ENCODE data around the gene DLG2. TPM values are rescaled to one million over a fixed set of nuclear protein-coding genes. Genes with fewer than 3 reads are reported as not detected.

The DLG2 gene
- total RNA-seq, 3 donors from 2014 or later (not counting 1 experiment from before 2014, with no cell fraction given), result 1.7 to 2.9 (median 2.2) TPM

GRCh38 chr11:84297570-84297969, 1329.6 kb downstream of the DLG2 start:
- no peak for DNase-seq
- Histone ChIP-seq H3K4me1 (ENCODE audit: control insufficient read depth, insufficient read depth, low read length) (no peaks in the 10 kb centered on the region), H3K27ac (ENCODE audit: low read length) (no peak overlapping the region), H3K27me3 (ENCODE audit: control insufficient read depth, insufficient read depth, low read length) (no peaks in the 10 kb centered on the region), H3K4me3 (ENCODE audit: low read length) (no peak overlapping the region), H3K9me3 (ENCODE audit: control insufficient read depth, insufficient read depth, low read length) (no peaks in the 10 kb centered on the region), H3K36me3 (ENCODE audit: control insufficient read depth, insufficient read depth, low read length) (no peaks in the 10 kb centered on the region)
- Mint-ChIP-seq H3K27ac (no peak overlapping the region), H3K36me3 (no peaks in the 10 kb centered on the region), H3K4me1 (no peaks in the 10 kb centered on the region), H3K27me3 (ENCODE audit: low read depth in 2 of 2) (no peaks in the 10 kb centered on the region), H3K4me3 (no peak overlapping the region), H3K9me3 (no peaks in the 10 kb centered on the region)
- intact Hi-C loops (cut with micrococcal nuclease), result no loop called here
- TF ChIP-seq CTCF (IDR thresholded peaks at IDR 0.05), result no peak
- WGBS (ENCODE audit: insufficient coverage), result 97% methylated on average over 2 of the region's 2 CpGs
- no peak for ATAC-seq

- H3K27ac ChIP-seq (ENCODE audit: low read length), result no peak overlapping the region
- Mint-ChIP-seq H3K4me3 (no peak overlapping the region), H3K4me1 (no peaks in the 10 kb centered on the region), H3K27me3 (ENCODE audit: low read depth in 2 of 2) (no peaks in the 10 kb centered on the region), H3K27ac (no peak overlapping the region), H3K36me3 (no peaks in the 10 kb centered on the region), H3K9me3 (no peaks in the 10 kb centered on the region)
- H3K27me3 ChIP-seq (ENCODE audit: control insufficient read depth, insufficient read depth, low read length), result no peaks in the 10 kb centered on the region
- no peak overlapping the region for H3K4me3 ChIP-seq (ENCODE audit: low read length)
- intact Hi-C loops (cut with micrococcal nuclease), result no loop called here
- DNase-seq, result no peak
- no CpG with 5 or more reads among the region's 4 CpGs for WGBS (ENCODE audit: insufficient coverage)
- H3K36me3 ChIP-seq (ENCODE audit: control insufficient read depth, insufficient read depth, low read length), result no peaks in the 10 kb centered on the region
- TF ChIP-seq CTCF (IDR thresholded peaks at IDR 0.05), result no peak
- no peaks in the 10 kb centered on the region for H3K4me1 ChIP-seq (ENCODE audit: control insufficient read depth, insufficient read depth, low read length)
- ATAC-seq, result no peak
- no peaks in the 10 kb centered on the region for H3K9me3 ChIP-seq (ENCODE audit: control insufficient read depth, insufficient read depth, low read length)
Measured at GRCh38 chr11:84295815-84296214, 1331.3 kb downstream of the DLG2 start.

GRCh38 chr11:84292955-84293354, 1334.2 kb downstream of the DLG2 start:
- intact Hi-C loops (cut with micrococcal nuclease), result no loop called here
- Mint-ChIP-seq H3K4me1 (no peaks in the 10 kb centered on the region), H3K27me3 (ENCODE audit: low read depth in 2 of 2) (no peaks in the 10 kb centered on the region), H3K4me3 (no peak overlapping the region), H3K36me3 (no peaks in the 10 kb centered on the region), H3K27ac (no peak overlapping the region), H3K9me3 (peaks cover 0 to 2% of the 10 kb centered on the region in 2 donors)
- Histone ChIP-seq H3K4me3 (ENCODE audit: low read length) (no peak overlapping the region), H3K27ac (ENCODE audit: low read length) (no peak overlapping the region), H3K4me1 (ENCODE audit: control insufficient read depth, insufficient read depth, low read length) (no peaks in the 10 kb centered on the region), H3K9me3 (ENCODE audit: control insufficient read depth, insufficient read depth, low read length) (no peaks in the 10 kb centered on the region), H3K27me3 (ENCODE audit: control insufficient read depth, insufficient read depth, low read length) (no peaks in the 10 kb centered on the region), H3K36me3 (ENCODE audit: control insufficient read depth, insufficient read depth, low read length) (no peaks in the 10 kb centered on the region)
- TF ChIP-seq CTCF (IDR thresholded peaks at IDR 0.05), result no peak
- ATAC-seq (no peak), DNase-seq (no peak)
- 95% methylated on average over 2 of the region's 2 CpGs for WGBS (ENCODE audit: insufficient coverage)

GRCh38 chr11:84292006-84292405, 1335.1 kb downstream of the DLG2 start:
- H3K27ac Mint-ChIP-seq, result no peak overlapping the region
- intact Hi-C loops (cut with micrococcal nuclease), result no loop called here
- H3K27me3 Mint-ChIP-seq (ENCODE audit: low read depth in 2 of 2), result no peaks in the 10 kb centered on the region

More at GRCh38 chr11:84292006-84292405, 1335.1 kb downstream of the DLG2 start:
- 92% methylated on average over 3 of the region's 4 CpGs for WGBS (ENCODE audit: insufficient coverage)
- H3K9me3 Mint-ChIP-seq, result peaks cover 5% of the 10 kb centered on the region in 2 donors
- DNase-seq (no peak), ATAC-seq (no peak)
- Histone ChIP-seq H3K27ac (ENCODE audit: low read length) (no peak overlapping the region), H3K4me3 (ENCODE audit: low read length) (no peak overlapping the region), H3K4me1 (ENCODE audit: control insufficient read depth, insufficient read depth, low read length) (no peaks in the 10 kb centered on the region), H3K36me3 (ENCODE audit: control insufficient read depth, insufficient read depth, low read length) (no peaks in the 10 kb centered on the region), H3K9me3 (ENCODE audit: control insufficient read depth, insufficient read depth, low read length) (no peaks in the 10 kb centered on the region), H3K27me3 (ENCODE audit: control insufficient read depth, insufficient read depth, low read length) (no peaks in the 10 kb centered on the region)
- no peaks in the 10 kb centered on the region for H3K36me3 Mint-ChIP-seq
- no peak overlapping the region for H3K4me3 Mint-ChIP-seq
- H3K4me1 Mint-ChIP-seq, result no peaks in the 10 kb centered on the region
- no peak for TF ChIP-seq CTCF (IDR thresholded peaks at IDR 0.05)
